Measurements from ENCODE around the gene CFHR2.

GRCh38 chr1:196910215-196910614 lies 33.3 kb upstream of the CFHR2 start:
- TF ChIP-seq POLR2A (IDR thresholded peaks at IDR 0.05) = no peak
- TF ChIP-seq CTCF (IDR thresholded peaks at IDR 0.05) = peak in 1 of 4 experiments; percentile 7
- no peak for TF ChIP-seq POLR2AphosphoS5 (IDR thresholded peaks at IDR 0.05)
